Effector memory CD4-positive, alpha-beta T cell (primary cell): ENCODE measurements around the gene NUAK1.

Experiments
- DNase-seq, 3 donors: peaks; one replicate each; pipeline ENCODE4 v3.0.0-alpha.2; 2020
- H3K27ac ChIP-seq: 2 replicates; pipeline ENCODE4 v1.7.0; 2013; ENCODE audit warnings: mild to moderate bottlenecking, low read length, moderate library complexity; ENCODE audit not compliant: insufficient read depth, poor library complexity, severe bottlenecking
- H3K27me3 ChIP-seq: replicated peaks from 2 replicates; pipeline ENCODE4 v1.7.0; 2013; ENCODE audit warnings: mild to moderate bottlenecking, low read length; ENCODE audit not compliant: insufficient read depth, control insufficient read depth, poor library complexity, severe bottlenecking
- H3K36me3 ChIP-seq: 2 replicates; pipeline ENCODE4 v1.7.0; 2013; ENCODE audit warnings: mild to moderate bottlenecking, low read length, moderate library complexity; ENCODE audit not compliant: control insufficient read depth, insufficient read depth
- H3K4me1 ChIP-seq: 2 replicates; pipeline ENCODE4 v1.7.0; 2013; ENCODE audit warnings: low read length, mild to moderate bottlenecking; ENCODE audit not compliant: control insufficient read depth, insufficient read depth, poor library complexity, severe bottlenecking
- H3K4me3 ChIP-seq: 2 replicates; pipeline ENCODE4 v1.7.0; 2013; ENCODE audit warnings: low read length, low read depth, mild to moderate bottlenecking; ENCODE audit not compliant: insufficient read depth, poor library complexity, severe bottlenecking
- H3K9me3 ChIP-seq: 2 replicates; pipeline ENCODE4 v1.7.0; 2013; ENCODE audit warnings: mild to moderate bottlenecking, low read length, moderate library complexity; ENCODE audit not compliant: control insufficient read depth

NUAK1 gene

DNA sequence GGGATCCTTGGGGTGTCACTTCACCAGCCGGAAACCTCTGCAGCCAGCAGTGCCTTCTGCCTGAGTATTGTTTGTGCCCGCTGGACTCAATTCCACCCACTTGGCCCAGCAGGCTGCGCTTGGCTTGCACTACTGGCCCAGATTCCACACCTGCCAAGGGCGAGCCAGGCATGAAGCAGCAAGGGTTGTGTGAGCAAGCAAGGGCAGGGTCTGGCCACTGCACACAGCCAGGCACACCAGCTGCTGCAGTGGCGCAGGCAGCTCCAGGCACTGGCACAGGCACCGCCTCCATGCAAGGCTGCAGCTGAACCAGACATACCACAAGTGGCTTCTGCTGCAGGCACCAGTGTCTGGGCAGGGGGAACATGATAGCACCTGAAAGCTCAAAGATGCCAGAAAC, 99.5 kb downstream of the NUAK1 start:
- Histone ChIP-seq H3K27ac (no peak overlapping the region), H3K36me3 (no peaks in the 10 kb centered on the region), H3K9me3 (no peaks in the 10 kb centered on the region), H3K4me3 (no peak overlapping the region), H3K4me1 (no peaks in the 10 kb centered on the region), H3K27me3 (no peaks in the 10 kb centered on the region)
- no peak for DNase-seq

DNA sequence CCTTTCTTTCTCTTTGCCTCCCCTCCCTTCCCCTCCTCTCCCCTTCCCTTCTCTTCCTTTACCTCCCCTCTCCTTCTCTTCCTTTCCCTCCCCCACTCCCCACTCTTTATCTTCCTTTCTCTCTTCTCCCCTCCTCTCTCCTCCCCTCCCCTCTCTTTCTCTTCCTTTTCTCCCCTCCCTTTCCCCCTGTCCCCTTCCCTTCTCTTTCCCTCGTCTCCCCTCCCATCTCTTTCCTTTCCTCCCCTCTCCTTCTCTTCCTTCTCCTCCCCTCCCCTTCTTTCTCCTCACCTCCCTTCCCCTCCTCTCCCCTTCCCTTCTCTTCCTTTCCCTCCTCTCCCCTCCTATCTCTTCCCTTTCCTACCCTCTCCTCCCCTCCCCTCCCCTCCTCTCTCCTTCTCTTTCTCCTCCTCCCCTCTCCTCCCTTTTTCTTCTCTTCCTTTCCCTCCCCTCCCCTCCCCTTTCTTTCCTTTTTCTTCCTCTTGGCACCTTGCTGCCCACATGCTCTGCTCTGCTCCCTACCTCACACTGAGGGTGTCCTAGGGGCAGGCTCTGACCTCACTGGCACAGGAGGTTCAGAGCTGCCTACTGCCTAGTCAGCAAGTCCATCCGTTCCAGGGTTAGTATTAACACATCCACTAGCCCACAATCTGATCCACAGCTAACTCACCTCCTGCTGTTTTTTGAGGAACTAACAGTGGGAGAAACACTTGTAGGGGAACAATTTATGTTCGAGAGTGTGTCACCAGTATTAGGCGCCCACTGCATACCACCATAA, 101.0 kb downstream of the NUAK1 start:
- Histone ChIP-seq H3K27ac (no peak overlapping the region), H3K9me3 (no peaks in the 10 kb centered on the region), H3K27me3 (no peaks in the 10 kb centered on the region), H3K4me1 (no peaks in the 10 kb centered on the region), H3K36me3 (no peaks in the 10 kb centered on the region), H3K4me3 (no peak overlapping the region)
- DNase-seq: no peak

DNA sequence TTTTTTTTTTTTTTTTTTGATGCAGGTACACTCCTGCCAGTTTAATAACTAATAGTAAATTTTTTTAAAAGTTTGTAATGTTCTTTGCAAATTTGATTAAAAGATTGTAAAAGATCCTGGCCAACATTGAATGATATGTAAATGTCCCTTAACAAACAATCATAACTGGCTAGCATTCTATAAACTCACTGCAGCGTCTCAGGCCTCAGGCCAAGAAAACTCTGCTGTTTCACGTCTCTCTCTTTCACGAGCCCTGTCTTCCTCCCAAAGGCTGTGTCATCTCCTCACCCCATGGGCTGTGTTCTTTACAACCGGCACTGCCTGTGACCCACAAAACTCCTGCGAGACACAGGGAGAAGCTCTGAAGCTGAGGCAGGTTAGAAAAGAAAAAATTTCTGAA, 103.3 kb downstream of the NUAK1 start:
- no peak for DNase-seq
- Histone ChIP-seq H3K27me3 (no peaks in the 10 kb centered on the region), H3K4me1 (no peaks in the 10 kb centered on the region), H3K9me3 (no peaks in the 10 kb centered on the region), H3K36me3 (no peaks in the 10 kb centered on the region), H3K27ac (no peak overlapping the region), H3K4me3 (no peak overlapping the region)

DNA sequence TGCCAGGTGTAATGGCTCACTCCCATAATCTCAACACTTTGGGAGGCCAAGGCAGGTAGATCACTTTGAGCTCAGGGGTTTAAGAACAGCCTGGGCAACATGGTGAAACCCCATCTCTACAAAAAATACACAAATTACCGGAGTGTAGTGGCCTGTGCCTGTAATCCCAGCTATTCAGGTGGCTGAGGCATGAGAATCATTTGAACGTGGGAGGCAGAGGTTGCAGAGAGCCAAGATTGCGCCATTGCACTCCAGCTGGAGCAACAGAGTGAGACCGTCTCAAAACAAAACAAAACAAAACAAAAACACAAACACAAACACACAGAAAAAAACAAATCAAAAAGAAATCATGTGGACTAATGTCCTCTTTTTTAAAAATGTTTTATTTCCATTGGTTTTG, 104.4 kb downstream of the NUAK1 start:
- DNase-seq: no peak

DNA sequence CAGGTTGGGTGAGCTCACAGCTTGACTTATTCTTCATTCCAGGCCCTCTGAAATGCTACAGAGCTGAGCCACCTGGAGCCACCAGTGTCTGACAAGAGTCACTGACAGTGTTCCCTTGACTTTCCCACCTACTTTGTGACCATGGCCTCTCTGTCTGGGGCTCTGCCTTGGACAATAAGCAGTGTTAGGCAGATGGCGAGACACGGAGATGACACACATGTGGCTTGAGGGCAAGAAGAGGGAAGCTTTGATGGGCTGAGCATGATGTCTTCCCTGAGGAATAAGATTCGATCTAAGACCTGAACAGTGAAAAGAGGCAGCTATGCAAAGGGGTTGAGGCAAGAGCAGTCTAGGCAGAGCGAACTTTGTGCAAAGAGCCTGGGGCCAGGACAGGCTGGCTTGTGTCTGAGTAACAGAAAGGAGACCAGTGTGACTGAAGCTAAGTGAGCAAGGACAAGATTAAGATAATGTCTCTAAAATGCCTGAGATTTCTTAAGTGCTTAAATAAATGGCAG, 105.5 kb downstream of the NUAK1 start:
- H3K36me3 ChIP-seq: no peaks in the 10 kb centered on the region

More for the DNA sequence above, 104.4 kb downstream of the NUAK1 start:
- Histone ChIP-seq H3K9me3 (no peaks in the 10 kb centered on the region), H3K27me3 (no peaks in the 10 kb centered on the region), H3K4me1 (no peaks in the 10 kb centered on the region), H3K36me3 (no peaks in the 10 kb centered on the region), H3K27ac (no peak overlapping the region), H3K4me3 (no peak overlapping the region)

DNA sequence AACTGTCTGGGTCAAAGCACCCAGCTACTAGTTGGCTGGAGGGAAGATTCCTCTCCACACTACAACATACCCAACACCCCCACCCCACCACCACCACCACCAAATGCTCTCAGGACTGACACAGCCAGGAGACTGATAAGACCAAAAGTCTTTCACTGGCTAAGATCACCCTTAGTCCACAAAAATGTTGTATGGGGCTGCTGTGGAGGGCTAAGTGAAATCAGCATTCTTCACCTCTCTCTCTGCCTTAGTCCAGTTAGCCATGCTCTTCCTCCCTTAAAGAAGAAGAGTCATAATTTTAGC, 106.2 kb downstream of the NUAK1 start:
- no peak for DNase-seq
- no peak overlapping the region for H3K27ac ChIP-seq
- no peaks in the 10 kb centered on the region for H3K9me3 ChIP-seq
- no peak overlapping the region for H3K4me3 ChIP-seq
- no peaks in the 10 kb centered on the region for H3K27me3 ChIP-seq
- H3K36me3 ChIP-seq: no peaks in the 10 kb centered on the region
- H3K4me1 ChIP-seq: no peaks in the 10 kb centered on the region

More for the DNA sequence above, 105.5 kb downstream of the NUAK1 start:
- Histone ChIP-seq H3K9me3 (no peaks in the 10 kb centered on the region), H3K4me1 (no peaks in the 10 kb centered on the region), H3K4me3 (no peak overlapping the region), H3K27me3 (no peaks in the 10 kb centered on the region), H3K27ac (no peak overlapping the region)
- DNase-seq: no peak

DNA sequence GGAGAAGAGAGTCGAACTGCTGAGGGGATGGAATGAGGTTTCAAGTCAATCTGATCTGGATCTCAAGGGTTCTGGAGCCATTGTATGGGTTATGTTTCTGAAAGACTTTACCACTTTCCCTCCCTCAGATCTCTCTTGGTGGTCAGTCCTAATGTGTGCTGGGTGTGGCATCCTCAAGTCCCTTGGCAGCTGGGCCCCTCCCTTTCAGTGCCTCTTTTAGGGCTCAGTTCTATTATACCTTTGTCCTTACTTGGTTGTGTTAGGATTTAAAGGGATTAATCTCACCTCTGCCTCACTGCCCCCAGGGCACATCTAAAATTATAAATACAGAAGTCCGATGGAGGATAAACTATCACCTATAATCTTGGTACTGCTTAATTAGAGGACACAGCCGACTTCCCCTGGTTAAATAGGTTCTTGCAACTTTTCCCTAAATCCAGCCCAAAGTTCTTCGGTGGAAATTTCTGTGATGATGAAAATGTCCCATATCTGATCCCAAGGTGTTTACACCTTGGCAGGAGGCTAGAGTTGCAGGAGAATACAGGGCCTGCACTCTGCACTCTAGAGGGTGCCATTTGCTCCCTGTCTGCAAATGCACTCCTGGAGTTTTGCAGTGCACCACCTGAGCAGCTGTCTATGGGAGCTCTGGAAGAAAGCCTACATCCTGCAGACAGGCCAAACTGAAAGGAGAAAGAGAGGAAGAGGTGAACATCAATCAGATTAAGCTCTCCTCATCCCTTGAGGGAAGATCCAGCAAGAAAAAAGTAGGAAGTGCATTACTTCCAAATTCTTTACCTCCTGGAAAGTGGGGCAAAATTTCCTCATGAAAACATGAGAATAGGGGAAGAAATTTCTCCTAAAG, 106.8 kb downstream of the NUAK1 start:
- Histone ChIP-seq H3K36me3 (no peaks in the 10 kb centered on the region), H3K27me3 (no peaks in the 10 kb centered on the region), H3K27ac (no peak overlapping the region), H3K4me1 (no peaks in the 10 kb centered on the region), H3K9me3 (no peaks in the 10 kb centered on the region), H3K4me3 (no peak overlapping the region)
- DNase-seq: no peak

DNA sequence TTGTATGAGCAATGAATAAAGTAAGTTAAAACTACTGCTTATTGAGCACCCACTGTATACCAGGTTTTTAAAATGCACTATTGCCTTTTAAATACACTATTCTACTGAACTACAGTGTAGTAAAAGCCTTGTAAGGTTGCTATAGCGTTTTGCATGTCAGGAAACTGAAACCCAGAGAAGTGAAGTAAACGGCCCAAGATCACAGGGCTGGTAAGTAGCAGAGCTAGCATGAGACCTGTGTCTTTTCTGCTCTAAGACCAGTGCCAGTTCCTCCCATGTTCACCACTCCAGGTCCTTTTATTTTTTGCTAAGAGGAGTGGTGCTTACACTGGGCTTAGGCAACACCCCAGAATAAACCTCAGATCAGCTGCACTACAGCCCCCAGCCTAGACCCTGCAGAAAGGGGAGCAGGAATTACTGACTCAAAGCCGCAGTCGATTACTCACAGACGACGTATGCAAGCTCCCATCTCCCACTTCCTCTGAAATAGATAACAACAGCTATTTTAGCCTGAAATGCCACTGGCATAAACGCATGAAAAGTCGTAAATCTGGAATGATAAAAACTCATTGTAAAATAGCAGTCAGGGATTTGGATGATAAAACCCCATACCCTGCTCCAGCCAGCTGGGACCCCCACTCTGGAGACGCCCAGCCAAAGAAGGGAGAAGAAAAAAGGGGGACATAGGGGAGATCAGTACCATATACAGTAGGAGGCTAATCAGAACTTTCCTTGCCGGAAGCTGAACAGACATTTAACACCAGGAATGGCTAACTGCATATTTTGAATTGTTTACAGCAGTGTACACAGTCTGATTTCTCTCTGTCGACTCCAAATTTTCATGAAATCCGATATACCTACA, 108.3 kb downstream of the NUAK1 start:
- Histone ChIP-seq H3K9me3 (no peaks in the 10 kb centered on the region), H3K27ac (no peak overlapping the region), H3K4me3 (no peak overlapping the region), H3K27me3 (no peaks in the 10 kb centered on the region), H3K36me3 (no peaks in the 10 kb centered on the region), H3K4me1 (no peaks in the 10 kb centered on the region)
- DNase-seq: no peak

DNA sequence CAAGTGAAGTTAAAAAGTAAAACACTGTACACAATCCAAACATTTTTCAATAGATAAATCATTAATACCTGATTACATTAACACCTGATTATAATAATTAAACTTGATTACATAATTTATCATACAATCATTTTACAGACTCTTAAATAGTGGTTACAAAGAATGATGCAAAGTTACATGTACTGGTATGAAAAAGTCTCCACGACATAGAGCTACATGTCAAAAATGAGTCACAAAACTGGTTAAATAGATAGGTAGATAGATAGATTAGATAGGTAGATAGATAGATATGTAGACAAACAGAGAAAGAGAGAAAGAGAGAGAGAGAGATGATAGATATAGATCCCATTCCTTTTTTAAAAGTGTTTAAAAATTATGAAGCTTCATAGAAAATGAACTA, 109.2 kb downstream of the NUAK1 start:
- no peaks in the 10 kb centered on the region for H3K27me3 ChIP-seq
- DNase-seq: no peak
- no peaks in the 10 kb centered on the region for H3K36me3 ChIP-seq
- no peaks in the 10 kb centered on the region for H3K4me1 ChIP-seq
- no peak overlapping the region for H3K4me3 ChIP-seq
- H3K9me3 ChIP-seq: no peaks in the 10 kb centered on the region
- H3K27ac ChIP-seq: no peak overlapping the region
